ENCODE measurements around the gene DEF6.

DEF6 gene

DNA sequence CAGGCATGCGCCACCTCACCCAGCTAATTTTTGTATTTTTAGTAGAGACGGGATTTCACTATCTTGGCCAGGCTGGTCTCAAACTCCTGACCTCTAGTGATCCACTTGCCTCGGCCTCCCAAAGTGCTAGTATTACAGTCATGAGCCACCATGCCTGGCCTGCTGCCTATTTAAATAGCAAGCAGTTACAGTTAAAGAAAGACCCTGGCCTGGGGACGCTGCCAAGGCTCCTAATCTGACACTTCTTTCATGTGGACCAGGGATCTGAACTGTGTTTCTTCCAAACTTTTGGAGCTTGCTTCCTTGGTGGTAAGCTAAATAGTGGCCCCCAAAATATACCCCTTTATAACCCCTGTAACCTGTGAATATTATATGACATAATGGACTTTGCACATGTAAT lies 60.1 kb downstream of the DEF6 start:
- Histone ChIP-seq H3K36me3 (peaks cover 35% of the 10 kb centered on the region), H3K4me3 (ENCODE audit: low read depth in 1 of 2, low read length in 1 of 2) (no peak overlapping the region), H3K27ac (no peak overlapping the region), H3K27me3 (no peaks in the 10 kb centered on the region), H3K9me3 (no peaks in the 10 kb centered on the region), H3K4me1 (ENCODE audit: control insufficient read depth in 1 of 2, insufficient read depth in 1 of 2, low read depth in 1 of 2, low read length in 1 of 2) (peaks cover 6 to 8% of the 10 kb centered on the region in 2 experiments)
- TF ChIP-seq, protein P1, sequence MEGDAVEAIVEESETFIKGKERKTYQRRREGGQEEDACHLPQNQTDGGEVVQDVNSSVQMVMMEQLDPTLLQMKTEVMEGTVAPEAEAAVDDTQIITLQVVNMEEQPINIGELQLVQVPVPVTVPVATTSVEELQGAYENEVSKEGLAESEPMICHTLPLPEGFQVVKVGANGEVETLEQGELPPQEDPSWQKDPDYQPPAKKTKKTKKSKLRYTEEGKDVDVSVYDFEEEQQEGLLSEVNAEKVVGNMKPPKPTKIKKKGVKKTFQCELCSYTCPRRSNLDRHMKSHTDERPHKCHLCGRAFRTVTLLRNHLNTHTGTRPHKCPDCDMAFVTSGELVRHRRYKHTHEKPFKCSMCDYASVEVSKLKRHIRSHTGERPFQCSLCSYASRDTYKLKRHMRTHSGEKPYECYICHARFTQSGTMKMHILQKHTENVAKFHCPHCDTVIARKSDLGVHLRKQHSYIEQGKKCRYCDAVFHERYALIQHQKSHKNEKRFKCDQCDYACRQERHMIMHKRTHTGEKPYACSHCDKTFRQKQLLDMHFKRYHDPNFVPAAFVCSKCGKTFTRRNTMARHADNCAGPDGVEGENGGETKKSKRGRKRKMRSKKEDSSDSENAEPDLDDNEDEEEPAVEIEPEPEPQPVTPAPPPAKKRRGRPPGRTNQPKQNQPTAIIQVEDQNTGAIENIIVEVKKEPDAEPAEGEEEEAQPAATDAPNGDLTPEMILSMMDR (IDR thresholded peaks at IDR 0.05), result no peak

DNA sequence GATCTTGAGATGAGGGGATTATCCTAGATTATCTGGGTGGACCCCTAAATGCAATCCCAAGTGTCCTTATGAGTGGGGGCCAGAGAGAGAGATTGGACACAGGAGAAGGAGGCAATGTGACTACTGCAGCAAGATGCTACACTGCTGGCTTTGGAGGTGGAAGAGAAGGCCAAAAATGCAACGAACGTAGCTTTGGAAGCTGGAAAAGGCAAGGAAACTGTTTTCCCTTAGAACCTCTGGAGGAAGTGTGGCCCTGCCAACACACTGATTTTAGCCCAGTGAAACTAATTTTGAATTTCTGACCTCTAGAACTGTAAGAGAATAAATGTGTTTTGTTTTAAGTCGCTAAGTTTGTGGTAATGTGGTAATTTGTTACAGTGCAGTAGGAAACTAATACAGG lies 60.5 kb downstream of the DEF6 start:
- TF ChIP-seq, protein P1 (IDR thresholded peaks at IDR 0.05), result no peak
- Histone ChIP-seq H3K27ac (no peak overlapping the region), H3K9me3 (no peaks in the 10 kb centered on the region), H3K36me3 (peaks cover 31% of the 10 kb centered on the region), H3K4me3 (ENCODE audit: low read depth in 1 of 2, low read length in 1 of 2) (no peak overlapping the region), H3K27me3 (no peaks in the 10 kb centered on the region), H3K4me1 (ENCODE audit: control insufficient read depth in 1 of 2, insufficient read depth in 1 of 2, low read depth in 1 of 2, low read length in 1 of 2) (peaks cover 6 to 8% of the 10 kb centered on the region in 2 experiments)

DNA sequence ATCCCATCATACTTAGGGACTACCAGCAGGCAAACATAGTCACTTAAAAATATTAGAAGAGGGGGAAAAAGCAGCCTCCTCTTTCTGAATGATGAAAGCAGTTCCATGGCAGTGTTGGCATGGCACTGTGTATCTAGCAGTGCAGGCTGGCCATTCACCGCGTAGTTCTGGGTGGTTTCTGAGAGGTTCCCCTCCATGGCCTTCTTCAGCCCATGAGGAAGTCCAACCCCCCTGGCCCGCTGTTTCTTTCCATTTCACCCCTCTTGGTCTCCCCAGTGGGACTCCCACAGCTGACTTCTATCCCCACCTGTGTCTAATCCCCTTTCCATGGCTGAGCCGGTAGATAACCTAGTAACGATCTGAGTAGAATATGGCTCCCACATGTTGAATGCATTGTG lies 61.7 kb downstream of the DEF6 start:
- Histone ChIP-seq H3K36me3 (peaks cover 23% of the 10 kb centered on the region), H3K4me1 (ENCODE audit: control insufficient read depth in 1 of 2, insufficient read depth in 1 of 2, low read depth in 1 of 2, low read length in 1 of 2) (peaks cover 6 to 8% of the 10 kb centered on the region in 2 experiments), H3K27me3 (no peaks in the 10 kb centered on the region), H3K9me3 (no peaks in the 10 kb centered on the region), H3K4me3 (ENCODE audit: low read depth in 1 of 2, low read length in 1 of 2) (no peak overlapping the region), H3K27ac (no peak overlapping the region)
- TF ChIP-seq, protein P1 (IDR thresholded peaks at IDR 0.05), result no peak

DNA sequence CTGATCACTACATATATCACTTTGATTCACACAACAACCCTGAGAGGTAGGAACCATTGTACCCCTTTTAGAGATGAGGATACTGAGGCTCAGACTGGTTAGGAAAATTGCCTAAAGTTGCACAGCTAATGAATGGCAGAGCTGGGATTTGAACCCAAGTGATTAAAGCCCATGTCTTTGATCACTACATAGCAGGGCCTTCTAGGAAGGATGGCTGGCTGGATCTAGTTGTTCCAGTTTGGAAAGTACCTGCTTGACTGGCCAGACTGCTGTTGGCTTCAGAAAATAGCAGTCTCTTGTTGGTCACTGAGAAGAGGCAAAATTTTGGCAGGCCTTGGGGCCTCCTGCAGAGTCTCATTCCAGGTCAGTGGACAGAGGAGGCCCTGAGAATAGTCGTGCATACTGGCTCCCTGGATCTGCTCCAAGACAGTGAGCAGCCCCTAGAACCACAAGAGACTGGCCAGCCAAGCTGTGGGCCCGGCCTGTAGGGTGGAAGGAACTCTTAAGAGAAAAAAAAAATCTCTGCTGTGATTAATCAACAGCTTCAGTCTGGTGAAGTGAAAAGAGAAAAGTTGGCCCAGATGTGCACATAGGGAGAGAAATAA lies 62.2 kb downstream of the DEF6 start:
- Histone ChIP-seq H3K4me1 (ENCODE audit: control insufficient read depth in 1 of 2, insufficient read depth in 1 of 2, low read depth in 1 of 2, low read length in 1 of 2) (peaks cover 6 to 8% of the 10 kb centered on the region in 2 experiments), H3K9me3 (no peaks in the 10 kb centered on the region), H3K27ac (no peak overlapping the region), H3K4me3 (ENCODE audit: low read depth in 1 of 2, low read length in 1 of 2) (no peak overlapping the region), H3K36me3 (peaks cover 18% of the 10 kb centered on the region), H3K27me3 (no peaks in the 10 kb centered on the region)
- TF ChIP-seq, protein P1 (IDR thresholded peaks at IDR 0.05), result no peak

DNA sequence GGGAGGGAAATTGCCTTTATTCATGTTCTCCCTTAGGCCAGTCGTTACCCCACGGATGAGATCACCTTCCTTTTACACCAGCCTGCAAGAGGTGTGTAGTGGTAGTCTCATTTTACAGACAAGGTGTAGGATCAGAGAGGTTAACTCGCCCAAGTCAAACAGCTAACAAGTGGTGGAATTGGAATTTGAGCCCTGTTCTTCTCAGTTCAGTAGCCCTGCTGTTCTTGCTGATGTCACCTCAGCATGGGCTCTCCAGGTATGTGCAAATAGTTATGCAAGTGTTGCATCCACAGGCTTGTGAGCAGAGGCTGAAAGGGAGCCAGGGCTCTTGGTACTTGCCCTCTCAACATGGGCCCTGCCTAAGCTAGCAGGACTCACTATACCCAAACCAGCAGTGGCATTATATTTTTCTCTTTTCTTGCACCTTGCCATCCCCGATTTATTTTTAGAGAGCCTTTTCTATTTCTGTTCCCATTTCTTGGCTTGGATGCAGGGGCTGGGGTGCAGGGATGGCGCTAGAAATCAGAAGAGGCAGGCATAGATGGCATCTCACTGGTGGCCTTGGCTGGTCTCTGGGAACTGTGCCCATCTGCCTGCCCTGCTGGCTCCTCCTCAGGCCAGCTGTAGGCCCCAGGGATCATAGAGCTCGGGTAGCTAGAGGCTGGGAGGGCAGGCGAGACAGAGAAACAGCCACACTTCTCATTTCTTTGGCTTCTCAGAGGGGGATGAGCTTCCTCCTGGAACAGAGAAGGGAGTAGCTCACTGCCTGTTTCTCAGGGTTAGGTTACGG lies 62.9 kb downstream of the DEF6 start:
- no peaks in the 10 kb centered on the region for H3K9me3 ChIP-seq
- TF ChIP-seq, protein P1 (IDR thresholded peaks at IDR 0.05), result no peak
- H3K27me3 ChIP-seq, result no peaks in the 10 kb centered on the region
- no peak overlapping the region for H3K4me3 ChIP-seq (ENCODE audit: low read depth in 1 of 2, low read length in 1 of 2)
- peaks cover 6 to 8% of the 10 kb centered on the region in 2 experiments for H3K4me1 ChIP-seq (ENCODE audit: control insufficient read depth in 1 of 2, insufficient read depth in 1 of 2, low read depth in 1 of 2, low read length in 1 of 2)
- H3K36me3 ChIP-seq, result peaks cover 14% of the 10 kb centered on the region
- H3K27ac ChIP-seq, result no peak overlapping the region

Data from neutrophil (primary cell).